Ovary (tissue), 9 donors: ENCODE measurements around the gene HCAR3. TPM values are rescaled to one million over a fixed set of nuclear protein-coding genes. Genes with fewer than 3 reads are reported as not detected.

ENCODE experiments used
- DNase-seq, 5 donors: peaks; one replicate each; pipeline ENCODE4 v3.0.0-alpha.2; 2019 to 2020
- H3K27ac ChIP-seq, 2 donors: fragments of 200-600 bp; one replicate each; pipeline versions ENCODE4 v1.5.1 to v1.8.0; 2019 to 2022
- H3K27me3 ChIP-seq: fragments of 200-600 bp; one replicate; pipeline ENCODE4 v1.8.0; 2022
- H3K36me3 ChIP-seq: fragments of 200-600 bp; sonication (generic); one replicate; pipeline ENCODE4 v1.5.1; 2019
- H3K4me1 ChIP-seq: one replicate; pipeline ENCODE4 v1.8.1; 2013; ENCODE audit warnings: mild to moderate bottlenecking, moderate library complexity; ENCODE audit not compliant: insufficient read depth
- H3K4me3 ChIP-seq: fragments of 200-600 bp; sonication (generic); one replicate; pipeline ENCODE4 v1.5.1; 2017
- H3K9me3 ChIP-seq, 2 donors: fragments of 200-600 bp in 1 of 2; sonication (generic) in 1 of 2; one replicate each; pipeline versions ENCODE4 v1.5.1 to v1.8.1; 2013 to 2019; ENCODE audit warnings: mild to moderate bottlenecking in 1 of 2, moderate library complexity in 1 of 2
- CTCF ChIP-seq, 3 donors: fragments of 450-650 bp in 2 of 3; fragments of 200-600 bp in 1 of 3; IDR thresholded peaks; one replicate each; pipeline versions ENCODE4 v1.5.1 to v1.8.0; 2016 to 2022; ENCODE audit warnings: antibody characterized with exemption in 3 of 3, mild to moderate bottlenecking in 1 of 3
- EP300 ChIP-seq: sonication (generic); formaldehyde crosslinking; IDR thresholded peaks from one replicate; pipeline ENCODE4 v1.6.1; 2017; ENCODE audit warnings: antibody characterized with exemption
- POLR2A ChIP-seq: fragments of 450-650 bp; IDR thresholded peaks from one replicate; pipeline ENCODE4 v1.6.1; 2017; ENCODE audit warnings: antibody characterized with exemption, mild to moderate bottlenecking, moderate library complexity
- WGBS, 3 donors: extraction: QIAGEN DNeasy Blood & Tissue Kit in 1 of 3; methylation state at CpG; one replicate each; pipeline versions ENCODE4 v1.1.5 to v1.1.7; 2013 to 2017; 5-methylcytosine and 5-hydroxymethylcytosine counted together
- intact Hi-C, 4 donors: fragments of 100-400 bp; cut with DNase I; formaldehyde crosslinking; loops; one replicate each; pipeline versions ENCODE4 v1.11.0 to v1.15.1; 2022 to 2023
- polyA plus RNA-seq, 2 donors: library from polyadenylated mRNA; stranded (reverse); fragments of 200-250 nt in 1 of 2; fragments of 350-450 nt in 1 of 2; fragmentation: Illumina TruSeq in 1 of 2; extraction: RNeasy Lipid Tissue Mini Kit (QIAGEN cat#74804) in 1 of 2; gene quantifications; one replicate each; pipeline ENCODE4 v1.2.3, GENCODE V29; 2013 to 2014
- total RNA-seq, 7 donors: library from RNA; depleted of rRNA in 2 of 7; stranded (reverse); fragments of >200 nt in 2 of 7; fragmentation: NEBNext Ultra II Directional in 3 of 7; extraction: Animal tissue kit (Norgen Biotek cat#: 25700) in 3 of 7; gene quantifications; one replicate each; pipeline versions ENCODE4 v1.1.0 to v1.2.4, GENCODE V29; 2016 to 2023
- donor health status: DM: no; HTN: no; CAD: no; lungs with moderate emphysema.
- donor health status: DM: no; HTN: no; CAD: no.
- donor health status: Bipolar disorder and iron deficiency.
- donor health status: DM: yes; HTN: yes; CAD: no.
- donor health status: DM: no; HTN: no; CAD: no.
- donor health status: DM: yes; HTN: yes; CAD: no.

The HCAR3 gene
- total and polyA plus RNA-seq, 9 donors, result 0.05 to 0.30 (median 0.17) TPM; not detected in 5

- Histone ChIP-seq H3K4me3 (no peak overlapping the region), H3K4me1 (no peaks in the 10 kb centered on the region), H3K9me3 (no peaks in the 10 kb centered on the region), H3K36me3 (no peaks in the 10 kb centered on the region), H3K27me3 (no peaks in the 10 kb centered on the region), H3K27ac (no peak overlapping the region)
- no peak for DNase-seq
- 65 to 72% (median 71%) methylated on average over 6 of the region's 6 CpGs for WGBS, 3 donors
- no peak for TF ChIP-seq EP300
- no peak for TF ChIP-seq POLR2A
- TF ChIP-seq CTCF (IDR thresholded peaks at IDR 0.05), result no peak
- intact Hi-C loops, result loop anchor here in 1 of 4 donors (5.0 kb wide), 1 partner anchor 107 kb away; no protein-coding TSS in a partner anchor
Observed at GRCh38 chr12:122749569-122750332, 33.1 kb upstream of the HCAR3 start.

- DNase-seq, result no peak
- 75 to 78% (median 76%) methylated on average over 9 of the region's 9 CpGs for WGBS, 3 donors
- no peak for TF ChIP-seq POLR2A
- TF ChIP-seq CTCF (IDR thresholded peaks at IDR 0.05), result no peak
- no peak for TF ChIP-seq EP300
Observed at GRCh38 chr12:122747224-122748135, 30.9 kb upstream of the HCAR3 start.

GRCh38 chr12:122743895-122744525, 27.4 kb upstream of the HCAR3 start:
- no peaks in the 10 kb centered on the region for H3K27me3 ChIP-seq
- H3K27ac ChIP-seq, result no peak overlapping the region
- no peaks in the 10 kb centered on the region for H3K9me3 ChIP-seq
- WGBS, 3 donors, result 89 to 93% (median 93%) methylated on average over 7 of the region's 7 CpGs
- TF ChIP-seq EP300 (no peak), CTCF (IDR thresholded peaks at IDR 0.05) (no peak), POLR2A (no peak)
- no peak overlapping the region for H3K4me3 ChIP-seq
- intact Hi-C loops, result no loop called here
- no peak for DNase-seq
- no peaks in the 10 kb centered on the region for H3K4me1 ChIP-seq
- no peaks in the 10 kb centered on the region for H3K36me3 ChIP-seq

More at GRCh38 chr12:122747224-122748135, 30.9 kb upstream of the HCAR3 start:
- H3K27ac ChIP-seq, result no peak overlapping the region
- H3K4me1 ChIP-seq, result no peaks in the 10 kb centered on the region
- no peak overlapping the region for H3K4me3 ChIP-seq
- intact Hi-C loops, result no loop called here
- H3K27me3 ChIP-seq, result no peaks in the 10 kb centered on the region
- no peaks in the 10 kb centered on the region for H3K9me3 ChIP-seq
- H3K36me3 ChIP-seq, result no peaks in the 10 kb centered on the region

GRCh38 chr12:122740351-122740750, 23.7 kb upstream of the HCAR3 start:
- Histone ChIP-seq H3K27me3 (no peaks in the 10 kb centered on the region), H3K36me3 (no peaks in the 10 kb centered on the region), H3K27ac (no peak overlapping the region), H3K4me1 (no peaks in the 10 kb centered on the region), H3K4me3 (no peak overlapping the region), H3K9me3 (no peaks in the 10 kb centered on the region)
- no peak for DNase-seq
- TF ChIP-seq EP300 (no peak), POLR2A (no peak), CTCF (IDR thresholded peaks at IDR 0.05) (no peak)
- intact Hi-C loops, result no loop called here
- 93 to 96% (median 94%) methylated on average over 7 of the region's 7 CpGs for WGBS, 3 donors
